Lung (tissue), 12 donors: Measurements from ENCODE around the gene PXN. TPM values are rescaled to one million over a fixed set of nuclear protein-coding genes. Genes with fewer than 3 reads are reported as not detected.
"Not testable (repeated sequence)": the region's sequence is repeated elsewhere in the genome, so short reads cannot be mapped to it uniquely, and the experiment has no call there.

Experiments
- ATAC-seq: fragments of 200-7000 bp; cut with Tn5 transposase; one replicate; pipeline ENCODE4 v1.9.1; 2020; ENCODE audit warnings: moderate number of reproducible peaks; ENCODE audit not compliant: insufficient read depth, low FRiP score
- DNase-seq, 3 donors: peaks; one replicate each; pipeline ENCODE4 v3.0.0-alpha.2; 2013 to 2017
- H3K27ac ChIP-seq, 2 donors: one replicate each; pipeline ENCODE4 v1.5.1; 2013; ENCODE audit warnings: mild to moderate bottlenecking in 2 of 2, moderate library complexity in 2 of 2, control low read depth in 1 of 2, inconsistent platforms in 1 of 2, low read depth in 1 of 2, low read length in 1 of 2
- H3K27me3 ChIP-seq, 3 donors: one replicate each; pipeline ENCODE4 v1.5.1; 2013; ENCODE audit warnings: low read length in 2 of 3; ENCODE audit not compliant: control insufficient read depth in 3 of 3, insufficient read depth in 3 of 3
- H3K36me3 ChIP-seq, 4 donors: one replicate each; pipeline ENCODE4 v1.5.1; 2013; ENCODE audit warnings: low read length in 4 of 4, mild to moderate bottlenecking in 1 of 4, moderate library complexity in 1 of 4; ENCODE audit not compliant: control insufficient read depth in 4 of 4, insufficient read depth in 4 of 4
- H3K4me1 ChIP-seq, 5 donors: one replicate each; pipeline ENCODE4 v1.5.1; 2013; ENCODE audit warnings: low read length in 5 of 5, mild to moderate bottlenecking in 2 of 5, moderate library complexity in 1 of 5; ENCODE audit not compliant: control insufficient read depth in 5 of 5, insufficient read depth in 5 of 5
- H3K4me3 ChIP-seq: one replicate; pipeline ENCODE4 v1.5.1; 2013; ENCODE audit warnings: mild to moderate bottlenecking, control low read depth, moderate library complexity
- H3K9ac ChIP-seq, 2 donors: one replicate each; pipeline ENCODE4 v1.5.1; 2013; ENCODE audit warnings: low read length in 2 of 2, control low read depth in 1 of 2; ENCODE audit not compliant: insufficient read depth in 1 of 2
- H3K9me3 ChIP-seq, 4 donors: one replicate each; pipeline ENCODE4 v1.5.1; 2013; ENCODE audit warnings: low read length in 3 of 4, mild to moderate bottlenecking in 1 of 4, moderate library complexity in 1 of 4; ENCODE audit not compliant: control insufficient read depth in 4 of 4, insufficient read depth in 3 of 4
- CTCF ChIP-seq: IDR thresholded peaks from 2 replicates; pipeline ENCODE4 v1.5.1; 2012; ENCODE audit warnings: mild to moderate bottlenecking; ENCODE audit errors: control extremely low read depth, extremely low read depth
- WGBS, 2 donors: extraction: QIAGEN DNeasy Blood & Tissue Kit; methylation state at CpG; one replicate each; pipeline ENCODE4 v1.1.7; 2013; 5-methylcytosine and 5-hydroxymethylcytosine counted together
- polyA plus RNA-seq, 2 donors: library from polyadenylated mRNA; stranded (reverse); fragments of 200-250 nt; gene quantifications; one replicate each; pipeline ENCODE4 v1.2.1, GENCODE V29; 2013
- total RNA-seq, 2 donors: library from RNA; depleted of rRNA in 1 of 2; stranded (reverse); fragments of >200 nt in 1 of 2; gene quantifications; one replicate each; pipeline ENCODE4 v1.2.1, GENCODE V29; 2014 to 2021
- donor health status: control.
- donor health status: control.
- donor health status: Bipolar disorder and iron deficiency.
- donor health status: healthy.
- donor health status: DM: yes; HTN: yes; CAD: no.

The PXN gene
- total and polyA plus RNA-seq, 4 donors, result 81.1 to 117 (median 90.6) TPM

- peaks cover 0 to 2% (median 0%) of the 10 kb centered on the region in 4 donors for H3K36me3 ChIP-seq
- H3K9me3 ChIP-seq, result no peaks in the 10 kb centered on the region
- no peak for TF ChIP-seq CTCF
- peaks cover 13 to 35% (median 26%) of the 10 kb centered on the region in 5 donors for H3K4me1 ChIP-seq
- peak overlapping the region; percentile 11 to 77 for H3K27ac ChIP-seq
- DNase-seq (no peak), ATAC-seq (no peak)
- no peaks in the 10 kb centered on the region for H3K27me3 ChIP-seq
- WGBS, 2 donors, result 70 to 85% methylated on average over 3 of the region's 3 CpGs
- H3K4me3 ChIP-seq, result no peak overlapping the region
- no peak overlapping the region for H3K9ac ChIP-seq
Observed at GRCh38 chr12:120247183-120247582, 18.3 kb downstream of the PXN start.

- not testable (repeated sequence) for H3K9me3 ChIP-seq, DNase-seq, H3K4me3 ChIP-seq, H3K9ac ChIP-seq, ATAC-seq, H3K36me3 ChIP-seq, H3K27me3 ChIP-seq
- peaks cover 13 to 39% (median 26%) of the 10 kb centered on the region in 5 donors for H3K4me1 ChIP-seq
- peak overlapping the region in 1 of 2 donors; percentile 33 for H3K27ac ChIP-seq
- WGBS, 2 donors, result 58 to 78% methylated on average over 5 of the region's 5 CpGs
Observed at GRCh38 chr12:120246705-120247104, 18.8 kb downstream of the PXN start.

- no peak overlapping the region for H3K9ac ChIP-seq
- peaks cover 6 to 41% (median 21%) of the 10 kb centered on the region in 5 donors for H3K4me1 ChIP-seq
- H3K9me3 ChIP-seq, result no peaks in the 10 kb centered on the region
- H3K36me3 ChIP-seq, result peaks cover 0 to 1% (median 0%) of the 10 kb centered on the region in 4 donors
- DNase-seq (no peak), ATAC-seq (no peak)
- no peak for TF ChIP-seq CTCF
- no peak overlapping the region for H3K4me3 ChIP-seq
- WGBS, 2 donors, result 80 to 86% methylated on average over 8 of the region's 8 CpGs
- H3K27ac ChIP-seq, result peak overlapping the region in 1 of 2 donors; percentile 32
- no peaks in the 10 kb centered on the region for H3K27me3 ChIP-seq
Observed at GRCh38 chr12:120242971-120243699, 22.4 kb downstream of the PXN start.

- DNase-seq, result peak in 1 of 3 donors; percentile 57
- peaks cover 6 to 44% (median 24%) of the 10 kb centered on the region in 5 donors for H3K4me1 ChIP-seq
- peak overlapping the region in 1 of 2 donors; percentile 62 for H3K27ac ChIP-seq
- no peak overlapping the region for H3K4me3 ChIP-seq
- no peaks in the 10 kb centered on the region for H3K27me3 ChIP-seq
- 52 to 58% methylated on average over 9 of the region's 9 CpGs for WGBS, 2 donors
- H3K36me3 ChIP-seq, result no peaks in the 10 kb centered on the region
- H3K9me3 ChIP-seq, result no peaks in the 10 kb centered on the region
- ATAC-seq, result peak; percentile 36
- TF ChIP-seq CTCF, result no peak
- H3K9ac ChIP-seq, result no peak overlapping the region
Observed at GRCh38 chr12:120242275-120242799, 23.2 kb downstream of the PXN start.
